NCI-H2196 (cell line): Measurements from ENCODE around the gene KIAA1671.
"Not testable (repeated sequence)": the region's sequence is repeated elsewhere in the genome, so short reads cannot be mapped to it uniquely, and the experiment has no call there.

ENCODE experiments used
- DNase-seq: peaks from one replicate; lab custom pipeline; 2025; ENCODE audit not compliant: unreplicated experiment; lab: John Stamatoyannopoulos, UW

Gene KIAA1671

GRCh38 chr22:24951942-24952836, at the start of gene KIAA1671:
Gene KIAA1671, plus strand, starts transcription at chr22:24952716. Its CDS starts 75,284 bp downstream, at chr22:25028000.
- DNase-seq, result peak; percentile 71

- no peak for DNase-seq
Measured at GRCh38 chr22:24905909-24906308, 46.6 kb upstream of the KIAA1671 start.

- not testable (repeated sequence) for DNase-seq
Measured at GRCh38 chr22:24907101-24907500, 45.4 kb upstream of the KIAA1671 start.

GRCh38 chr22:24920029-24920428, 32.5 kb upstream of the KIAA1671 start:
- no peak for DNase-seq

- no peak for DNase-seq
Measured at GRCh38 chr22:24925586-24926427, 26.7 kb upstream of the KIAA1671 start.

GRCh38 chr22:24926428-24926725, 26.1 kb upstream of the KIAA1671 start:
- no peak for DNase-seq

- no peak for DNase-seq
Measured at GRCh38 chr22:24926849-24927579, 25.5 kb upstream of the KIAA1671 start.

- DNase-seq, result no peak
Measured at GRCh38 chr22:24928322-24928721, 24.2 kb upstream of the KIAA1671 start.

GRCh38 chr22:24930678-24931077, 21.8 kb upstream of the KIAA1671 start:
- no peak for DNase-seq

- no peak for DNase-seq
Measured at GRCh38 chr22:24935771-24936483, 16.6 kb upstream of the KIAA1671 start.

GRCh38 chr22:24937114-24937513, 15.4 kb upstream of the KIAA1671 start:
- DNase-seq, result peak; percentile 11

- DNase-seq, result peak; percentile 53
Measured at GRCh38 chr22:24938741-24939341, 13.7 kb upstream of the KIAA1671 start.

GRCh38 chr22:24942301-24942700, 10.2 kb upstream of the KIAA1671 start:
- no peak for DNase-seq

GRCh38 chr22:24944217-24944937, 8.1 kb upstream of the KIAA1671 start:
- DNase-seq, result no peak

GRCh38 chr22:24945430-24945829, 7.1 kb upstream of the KIAA1671 start:
- no peak for DNase-seq

- DNase-seq, result no peak
Measured at GRCh38 chr22:24947383-24947782, 5.1 kb upstream of the KIAA1671 start.

- no peak for DNase-seq
Measured at GRCh38 chr22:24947881-24948280, 4.6 kb upstream of the KIAA1671 start.

GRCh38 chr22:24948356-24949202, 3.9 kb upstream of the KIAA1671 start:
- no peak for DNase-seq
